ENCODE measurements around the gene POM121C.
A peak's percentile ranks its signal among the peaks of the same experiment; 100 is the strongest.
"Not testable (repeated sequence)": the region's sequence is repeated elsewhere in the genome, so short reads cannot be mapped to it uniquely, and the experiment has no call there.

POM121C gene

DNA sequence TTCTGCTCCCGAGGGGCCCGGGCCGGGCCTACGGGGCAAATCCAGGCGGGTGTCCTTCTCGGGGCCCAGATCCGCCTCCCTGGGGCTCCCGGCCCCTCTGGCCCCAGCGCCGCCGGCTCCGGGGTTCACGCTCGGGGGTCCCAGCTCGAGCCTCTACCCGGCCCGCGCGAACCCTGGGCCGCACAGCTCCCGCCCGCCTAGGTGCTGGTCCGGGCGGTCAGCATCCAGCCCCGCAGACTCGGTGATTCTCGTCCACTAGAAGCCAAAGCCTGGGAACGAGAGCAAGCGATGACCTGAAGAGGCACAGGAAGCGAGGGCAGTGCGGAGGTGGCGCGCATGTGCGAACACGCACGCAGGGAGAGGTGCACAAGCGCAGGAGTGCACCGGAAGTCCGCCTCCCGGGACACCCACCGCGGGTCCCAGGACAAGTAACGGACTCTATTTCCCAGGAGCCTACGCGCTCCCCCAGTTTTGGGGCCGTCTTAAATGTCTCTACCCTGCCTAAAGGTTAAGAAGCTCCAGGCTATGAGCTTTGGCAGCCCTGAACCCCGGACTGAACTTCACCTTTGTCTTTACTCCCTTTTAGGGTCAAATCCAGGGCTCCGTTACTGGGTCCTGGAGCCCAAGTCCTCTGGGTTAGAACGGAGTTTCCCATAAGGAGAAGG is at the start of gene POM121C:
Gene POM121C (minus strand): TSS at position 321 of the 665 bp plus-strand sequence. CDS start 44,803 bp downstream, outside the sequence.
- DNase-seq (ENCODE audit: low read depth) = peak; percentile 74

DNA sequence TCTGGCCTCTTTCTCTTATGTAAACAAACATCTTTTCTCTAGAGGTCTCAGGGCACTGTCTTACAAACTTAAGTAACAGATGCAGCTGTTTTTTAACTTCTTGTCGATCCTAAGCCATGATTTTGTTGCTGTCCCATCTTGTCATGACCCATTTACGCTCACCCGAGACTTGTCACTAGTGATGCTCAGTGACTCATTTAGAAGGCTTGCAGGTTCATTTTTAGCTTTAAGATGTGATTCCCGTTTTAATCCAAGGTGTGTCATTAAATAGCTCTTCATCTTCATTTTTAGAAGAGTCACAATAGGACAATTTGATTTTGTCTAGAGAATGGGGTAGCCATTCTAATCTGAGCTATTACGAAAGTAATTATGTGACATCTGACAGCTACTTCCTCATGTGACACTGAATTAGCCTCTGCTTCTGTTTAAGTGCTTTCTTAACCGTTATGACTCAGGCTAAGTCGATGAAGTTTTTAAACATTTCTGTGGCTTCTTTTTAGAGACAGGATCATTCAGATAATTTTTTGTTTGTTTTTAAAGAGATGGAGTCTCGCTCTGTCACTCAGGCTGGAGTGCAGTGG is 48.7 kb upstream of the POM121C start:
- DNase-seq (ENCODE audit: low read depth) = no peak

DNA sequence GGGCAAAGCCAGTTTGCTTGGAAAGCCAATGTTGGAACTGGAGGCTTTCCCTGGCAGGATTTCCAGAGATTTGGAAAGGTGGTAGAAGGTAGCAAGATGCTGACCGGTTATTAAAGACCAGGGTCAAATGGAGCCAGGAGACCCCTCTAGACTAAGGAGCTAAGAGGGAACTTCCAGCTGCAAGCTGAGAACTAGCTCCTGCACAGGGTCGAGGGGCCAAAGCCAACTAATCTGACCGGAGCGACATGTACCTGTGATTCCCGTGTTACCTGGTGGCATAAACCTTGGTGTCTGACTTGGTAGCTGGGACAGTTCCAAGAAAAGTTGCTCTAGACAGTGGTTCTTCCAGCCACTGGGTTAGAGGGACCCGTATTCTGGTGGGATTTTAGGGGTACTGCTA is 47.8 kb upstream of the POM121C start:
- no peak for DNase-seq (ENCODE audit: low read depth)

DNA sequence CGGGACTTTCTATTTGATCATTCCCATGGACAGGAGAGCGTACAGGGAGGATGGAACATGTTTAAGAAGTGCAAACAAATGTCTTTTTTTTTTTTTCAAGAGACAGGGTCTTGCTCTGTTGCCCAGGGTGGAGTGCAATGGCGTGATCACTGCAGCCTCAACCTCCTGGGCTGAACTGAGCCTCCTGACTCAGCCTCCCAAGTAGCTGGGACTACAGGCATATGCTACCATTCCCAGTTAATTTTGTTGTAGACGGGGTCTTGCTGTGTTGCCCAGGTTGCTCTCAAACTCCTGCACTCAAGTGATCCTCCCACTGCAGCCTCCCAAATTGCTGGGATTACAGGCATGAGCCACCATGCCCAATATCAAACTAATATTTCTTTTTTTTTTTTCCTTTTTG is 46.5 kb upstream of the POM121C start:
- no peak for DNase-seq (ENCODE audit: low read depth)

DNA sequence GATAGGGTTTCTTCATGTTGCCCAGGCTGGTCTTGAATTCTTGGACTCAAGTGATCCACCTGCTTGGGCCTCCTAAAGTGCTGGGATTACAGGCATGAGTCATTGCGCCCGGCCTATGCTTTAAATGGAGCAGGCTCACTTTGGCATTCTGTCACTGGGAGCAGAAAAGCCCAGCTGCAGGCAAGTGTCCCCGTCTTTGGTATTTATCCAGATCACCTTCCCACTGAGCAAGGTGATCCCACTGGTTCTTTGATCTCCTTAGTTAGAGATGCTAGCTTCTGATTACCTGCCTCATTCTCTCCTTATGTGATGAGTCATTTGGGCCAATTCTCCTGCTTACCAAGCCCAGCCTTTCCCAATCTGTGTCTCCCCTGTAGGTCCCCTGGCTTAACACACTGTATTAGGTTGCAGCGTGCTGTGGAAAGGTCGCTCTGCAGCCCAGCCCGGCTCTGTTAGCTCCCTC is 45.3 kb upstream of the POM121C start:
- DNase-seq (ENCODE audit: low read depth) = no peak

DNA sequence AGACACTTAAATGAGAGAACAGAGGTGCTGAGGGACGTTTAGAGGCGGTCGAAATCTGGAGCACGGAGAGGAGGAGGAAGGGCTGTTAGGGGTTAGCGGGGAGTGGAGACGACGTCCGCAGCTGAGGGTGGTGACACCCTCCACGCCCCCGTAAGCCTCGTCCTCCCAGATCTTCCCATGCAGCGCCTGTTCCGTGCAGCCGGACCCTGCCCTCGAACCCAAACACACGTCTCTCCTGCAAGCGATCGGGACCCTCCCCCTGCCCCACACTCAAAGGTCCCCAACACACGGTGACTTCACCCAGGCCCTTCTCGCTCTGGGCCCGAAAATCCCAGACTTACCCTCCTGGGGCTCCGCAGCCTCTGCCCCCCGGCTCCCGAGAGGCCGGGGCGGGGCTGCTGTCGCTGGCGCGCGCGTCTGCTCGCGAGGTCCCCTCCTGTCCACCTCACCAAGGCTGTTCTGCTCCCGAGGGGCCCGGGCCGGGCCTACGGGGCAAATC is 41.2 kb upstream of the POM121C start:
- DNase-seq (ENCODE audit: low read depth) = not testable (repeated sequence)

DNA sequence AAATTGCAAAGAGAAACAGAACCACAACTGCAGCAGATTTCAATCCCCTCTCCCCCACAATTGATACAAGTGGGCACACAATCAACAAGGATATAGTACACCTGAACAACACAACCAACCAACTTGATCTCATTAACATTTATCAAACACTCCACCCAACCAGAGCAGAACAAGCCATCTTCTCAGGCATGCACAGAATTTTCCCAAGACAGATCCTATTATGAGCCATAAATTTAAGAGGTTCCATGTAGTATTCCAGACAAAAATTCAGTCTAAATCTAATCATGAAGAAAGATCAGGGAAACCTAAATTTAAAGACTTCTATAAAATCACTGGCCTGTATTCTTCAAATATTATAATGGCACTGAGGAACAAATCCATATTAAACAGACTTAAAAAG is 35.6 kb upstream of the POM121C start:
- DNase-seq (ENCODE audit: low read depth) = not testable (repeated sequence)

DNA sequence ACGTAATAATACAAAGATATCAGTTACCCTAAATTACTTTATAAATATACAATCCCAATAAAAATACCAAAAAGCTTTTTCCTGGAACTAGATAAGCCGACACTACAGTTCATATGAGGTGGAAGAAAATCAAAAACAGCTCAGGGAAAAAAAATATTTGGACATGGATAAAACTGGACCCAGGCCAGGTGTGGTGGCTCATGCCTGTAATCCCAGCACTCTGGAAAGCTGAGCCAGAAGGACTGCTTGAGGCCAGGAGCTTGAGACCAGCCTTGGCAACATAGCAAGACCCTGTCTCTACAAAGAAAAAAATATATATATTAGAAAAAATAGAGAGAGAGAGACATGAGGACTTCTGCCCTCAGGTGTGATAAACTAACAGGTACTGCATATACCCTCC is 32.7 kb upstream of the POM121C start:
- DNase-seq (ENCODE audit: low read depth) = not testable (repeated sequence)

DNA sequence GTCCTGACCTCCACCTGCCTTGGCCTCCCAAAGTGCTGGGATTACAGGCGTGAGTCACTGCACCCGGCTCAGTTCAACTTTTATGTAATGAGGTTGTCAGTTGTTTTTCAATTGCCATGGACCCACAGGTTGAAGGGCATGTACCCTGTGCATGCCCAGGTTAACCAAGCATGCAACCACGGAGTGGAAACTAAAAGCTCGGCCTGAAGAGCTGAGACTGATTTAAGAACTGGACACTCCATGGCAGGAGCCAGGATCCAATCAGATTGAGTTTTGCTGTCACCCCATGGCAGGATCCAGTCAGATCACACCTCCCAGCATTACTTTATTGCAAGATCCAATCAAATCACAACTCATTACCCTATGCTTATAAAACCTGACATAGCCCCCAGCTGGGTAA is 22.9 kb upstream of the POM121C start:
- DNase-seq (ENCODE audit: low read depth) = not testable (repeated sequence)

DNA sequence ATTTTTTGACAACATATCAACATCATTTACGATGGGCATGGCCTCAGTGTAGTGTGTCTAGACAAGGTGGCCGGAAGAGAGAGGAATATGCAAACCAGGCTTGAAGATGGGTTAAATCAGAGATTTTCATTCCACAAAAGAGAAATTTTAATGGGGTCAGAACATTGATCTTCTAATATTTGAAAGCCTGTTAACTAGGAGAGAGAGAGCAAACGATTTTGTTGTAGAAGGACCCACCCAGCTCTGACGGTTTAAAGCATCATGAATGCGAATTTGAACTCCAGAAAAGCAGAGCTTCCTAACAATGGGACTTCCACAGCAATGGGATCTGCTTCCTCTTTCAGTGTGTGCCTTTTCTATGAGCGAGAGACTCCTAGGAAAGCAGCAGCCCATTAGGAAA is 5.9 kb upstream of the POM121C start, which contains the start of gene SPDYE5:
Gene SPDYE5 (plus strand): TSS at position 301 of the 400 bp plus-strand sequence. CDS start 1,728 bp downstream, outside the sequence.
- not testable (repeated sequence) for DNase-seq (ENCODE audit: low read depth)

DNA sequence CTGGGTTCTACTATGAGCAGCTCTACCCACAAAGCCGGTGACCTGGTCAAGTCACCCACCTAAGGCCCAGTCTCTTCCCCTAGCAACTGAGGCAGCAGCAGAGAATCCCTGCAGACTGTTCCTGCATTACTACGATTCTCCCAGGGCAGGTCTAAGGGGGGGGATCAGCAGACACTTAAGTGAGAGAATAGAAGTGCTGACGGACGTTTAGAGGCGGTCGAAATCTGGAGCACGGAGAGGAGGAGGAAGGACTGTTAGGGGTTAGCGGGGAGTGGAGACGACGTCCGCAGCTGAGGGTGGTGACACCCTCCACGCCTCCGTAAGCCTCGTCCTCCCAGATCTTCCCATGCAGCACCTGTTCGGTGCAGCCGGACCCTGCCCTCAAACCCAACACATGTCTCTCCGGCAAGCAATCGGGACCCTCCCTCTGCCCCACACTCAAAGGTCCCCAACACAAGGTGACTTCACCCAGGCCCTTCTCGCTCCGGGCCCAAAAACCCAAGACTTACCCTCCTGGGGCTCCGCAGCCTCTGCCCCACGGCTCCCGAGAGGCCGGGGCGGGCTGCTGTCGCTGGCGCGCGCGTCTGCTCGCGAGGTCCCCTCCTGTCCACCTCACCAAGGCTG is 632 bp downstream of the POM121C start:
- not testable (repeated sequence) for DNase-seq (ENCODE audit: low read depth)

DNA sequence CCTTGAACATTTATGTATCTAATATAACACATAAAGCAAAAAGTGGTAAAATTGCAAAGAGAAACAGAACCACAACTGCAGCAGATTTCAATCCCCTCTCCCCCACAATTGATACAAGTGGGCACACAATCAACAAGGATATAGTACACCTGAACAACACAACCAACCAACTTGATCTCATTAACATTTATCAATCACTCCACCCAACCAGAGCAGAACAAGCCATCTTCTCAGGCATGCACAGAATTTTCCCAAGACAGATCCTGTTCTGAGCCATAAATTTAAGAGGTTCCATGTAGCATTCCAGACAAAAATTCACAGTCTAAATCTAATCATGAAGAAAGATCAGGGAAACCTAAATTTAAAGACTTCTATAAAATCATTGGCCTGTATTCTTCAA is 5.8 kb downstream of the POM121C start:
- not testable (repeated sequence) for DNase-seq (ENCODE audit: low read depth)

DNA sequence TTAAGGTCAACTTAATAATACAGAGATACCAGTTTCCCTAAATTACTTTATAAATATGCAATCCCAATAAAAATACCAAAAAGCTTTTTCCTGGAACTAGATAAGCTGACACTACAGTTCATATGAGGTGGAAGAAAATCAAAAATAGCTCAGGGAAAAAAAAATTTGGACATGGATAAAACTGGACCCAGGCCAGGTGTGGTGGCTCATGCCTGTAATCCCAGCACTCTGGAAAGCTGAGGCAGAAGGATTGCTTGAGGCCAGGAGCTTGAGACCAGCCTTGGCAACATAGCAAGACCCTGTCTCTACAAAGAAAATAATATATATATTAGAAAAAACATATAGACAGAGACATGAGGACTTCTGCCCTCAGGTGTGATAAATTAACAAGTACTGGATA is 8.6 kb downstream of the POM121C start:
- not testable (repeated sequence) for DNase-seq (ENCODE audit: low read depth)

DNA sequence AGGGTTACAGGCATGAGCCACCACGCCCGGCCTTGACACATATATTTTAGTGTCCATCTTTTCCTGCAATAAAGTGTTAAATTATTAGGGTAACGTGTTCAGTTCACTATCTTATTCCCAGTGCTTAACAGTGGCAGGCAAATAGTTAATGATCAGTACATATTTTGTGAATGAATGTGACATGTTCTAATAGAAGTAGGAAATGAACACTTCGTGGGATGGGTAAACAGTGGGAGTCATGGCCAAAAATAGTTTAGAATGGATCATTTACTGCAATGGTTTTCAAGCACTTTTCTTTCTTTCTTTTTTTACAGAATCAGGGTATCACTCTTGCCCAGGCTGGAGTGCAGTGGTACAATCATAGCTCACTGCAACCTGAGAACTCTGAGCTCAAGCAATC is 15.9 kb downstream of the POM121C start:
- not testable (repeated sequence) for DNase-seq (ENCODE audit: low read depth)

DNA sequence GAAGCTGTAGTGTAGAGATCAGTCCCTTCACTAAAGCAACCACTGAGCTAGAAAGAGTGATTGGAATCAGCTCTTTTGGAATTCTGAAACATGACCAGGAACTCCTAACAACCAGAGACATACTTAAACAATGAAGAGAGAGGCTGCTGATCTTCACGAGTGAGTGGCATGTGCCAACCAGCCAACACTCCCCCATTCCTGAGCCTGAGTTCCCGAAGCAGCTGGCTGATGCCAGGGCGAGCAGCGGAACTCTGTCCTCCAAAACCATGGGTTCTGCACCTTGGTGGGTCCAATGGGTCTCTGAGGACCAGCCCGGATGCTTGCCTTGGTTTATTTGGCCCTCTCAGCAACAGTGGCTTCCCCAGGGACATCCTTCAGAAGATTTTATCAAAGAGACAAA is 25.6 kb downstream of the POM121C start:
- DNase-seq (ENCODE audit: low read depth) = not testable (repeated sequence)

DNA sequence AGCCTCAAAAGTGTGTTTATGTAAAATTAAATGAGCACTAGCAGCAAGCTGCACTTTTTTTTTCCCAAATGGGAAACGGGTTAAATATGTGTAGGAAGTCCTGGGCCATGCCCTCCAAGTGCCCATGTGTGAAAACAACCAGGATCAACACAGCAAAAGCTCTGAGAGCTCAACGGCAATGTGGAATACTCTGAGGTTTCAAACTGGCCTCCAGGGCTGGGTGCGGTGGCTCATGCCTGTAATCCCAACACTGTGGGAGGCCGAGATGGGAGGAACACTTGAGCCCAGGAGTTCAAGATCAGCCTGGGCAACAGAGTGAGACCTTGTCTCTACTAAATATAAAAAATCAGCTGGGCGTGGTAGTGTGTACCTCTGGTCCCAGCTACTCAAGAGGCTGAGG is 28.1 kb downstream of the POM121C start:
- DNase-seq (ENCODE audit: low read depth) = not testable (repeated sequence)

DNA sequence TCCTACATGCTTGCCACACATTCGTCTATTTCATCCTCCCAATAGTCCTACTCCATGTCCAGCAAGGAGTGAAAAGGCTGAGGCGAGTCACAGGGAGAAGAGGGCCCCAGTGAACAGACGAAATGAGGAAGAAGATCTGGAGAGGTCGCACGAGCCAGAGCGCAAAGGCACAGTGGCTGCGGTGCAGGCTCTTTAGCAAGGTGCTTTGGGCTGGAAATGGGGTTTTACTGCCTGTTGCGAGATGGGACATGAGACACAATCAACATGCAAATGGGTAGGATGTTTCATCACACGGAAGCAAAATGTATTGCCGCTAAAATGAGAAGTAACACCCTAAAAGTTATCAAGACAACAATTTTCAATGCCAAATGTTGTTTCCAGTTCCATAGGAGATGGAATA is 29.7 kb downstream of the POM121C start:
- not testable (repeated sequence) for DNase-seq (ENCODE audit: low read depth)

DNA sequence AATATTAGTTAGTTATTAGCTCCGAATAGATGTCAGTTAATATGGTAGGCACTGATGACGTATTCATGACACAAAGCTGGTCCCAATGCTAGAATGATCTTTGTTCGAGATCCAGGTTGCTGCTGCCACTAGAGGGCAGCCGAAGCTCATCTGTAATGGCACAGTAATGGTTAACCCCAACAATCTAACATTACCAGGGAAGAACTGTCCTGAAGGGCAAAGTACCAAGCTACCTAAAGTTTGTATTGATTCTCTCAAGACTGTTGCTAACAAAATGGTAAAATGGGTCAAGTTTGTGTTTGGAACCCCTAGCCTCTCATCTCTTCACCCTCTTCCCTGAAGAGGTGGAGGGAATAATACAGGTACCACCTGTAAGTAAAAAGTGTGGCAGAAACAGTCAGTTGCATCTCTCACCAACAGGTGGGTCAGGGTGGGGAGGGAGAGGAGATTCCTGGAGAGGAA is 33.6 kb downstream of the POM121C start:
- not testable (repeated sequence) for DNase-seq (ENCODE audit: low read depth)

DNA sequence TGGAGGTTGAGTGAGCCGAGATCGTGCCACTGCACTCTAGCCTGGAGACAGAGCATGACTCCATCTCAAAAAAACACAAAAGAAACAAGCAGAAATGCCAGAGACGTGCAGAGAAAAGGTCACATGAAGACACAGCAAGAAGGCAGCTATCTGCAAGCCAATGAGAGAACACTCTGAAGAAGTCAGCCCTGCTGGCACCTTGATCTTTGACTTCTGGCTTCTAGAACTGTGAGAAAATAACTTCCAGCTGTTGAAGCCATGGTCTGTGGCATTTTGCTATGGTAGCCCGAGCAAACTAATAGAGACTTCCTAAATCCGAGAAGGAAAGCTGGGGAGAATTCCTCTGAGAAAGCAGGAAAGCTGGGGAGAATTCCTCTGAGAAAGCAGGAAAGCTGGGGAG is 36.2 kb downstream of the POM121C start:
- not testable (repeated sequence) for DNase-seq (ENCODE audit: low read depth)

DNA sequence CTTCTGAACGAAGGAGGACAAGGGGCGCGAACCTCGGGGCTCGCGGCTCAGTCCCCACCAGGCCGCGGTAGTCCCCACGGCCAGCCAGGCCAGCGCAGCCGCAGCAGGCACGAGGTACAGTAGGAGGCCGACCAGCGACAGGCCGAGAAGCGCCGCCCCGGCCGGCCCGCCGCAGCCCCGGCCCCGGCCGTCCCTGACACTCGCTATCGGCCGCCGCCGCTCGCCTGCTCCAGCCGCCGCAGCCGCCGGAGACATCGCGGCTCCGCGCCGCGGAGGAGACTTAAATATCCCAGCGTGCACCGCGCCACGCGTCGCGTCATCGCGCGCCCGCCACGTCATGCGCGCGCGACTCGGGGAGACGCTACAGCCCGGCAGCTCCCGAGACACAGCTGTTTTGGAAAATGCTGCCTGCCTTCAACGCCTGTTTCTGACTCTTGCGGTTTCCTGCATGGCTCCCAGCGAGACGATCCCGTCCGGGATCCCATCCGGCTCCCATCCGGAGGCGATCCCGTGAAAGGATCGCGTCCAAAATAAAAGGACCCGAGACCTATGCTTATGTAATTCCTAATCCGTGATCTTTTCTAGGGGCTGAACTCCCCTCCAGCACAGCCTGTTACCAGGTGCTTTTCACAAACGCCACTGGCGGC is 43.5 kb downstream of the POM121C start:
- DNase-seq (ENCODE audit: low read depth) = not testable (repeated sequence)

DNA sequence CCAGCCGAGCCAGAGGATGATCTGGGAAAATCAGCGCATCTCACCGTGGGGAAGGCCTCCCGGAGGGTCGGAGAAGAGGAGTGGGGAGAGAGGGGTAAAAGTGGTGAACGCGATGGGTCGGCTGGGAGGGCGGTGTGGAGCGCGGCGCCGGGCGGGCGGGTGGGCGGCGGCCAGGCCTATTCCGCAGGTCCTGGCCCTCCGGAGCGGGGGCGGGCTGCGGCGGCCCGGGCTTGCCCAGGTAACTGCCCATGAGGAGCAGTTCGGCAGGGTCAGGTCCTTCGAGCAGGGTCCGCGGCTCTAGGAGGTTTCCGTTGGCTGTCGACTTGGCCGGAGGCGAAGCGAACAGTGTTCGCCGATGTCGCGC is 44.0 kb downstream of the POM121C start:
- not testable (repeated sequence) for DNase-seq (ENCODE audit: low read depth)

DNA sequence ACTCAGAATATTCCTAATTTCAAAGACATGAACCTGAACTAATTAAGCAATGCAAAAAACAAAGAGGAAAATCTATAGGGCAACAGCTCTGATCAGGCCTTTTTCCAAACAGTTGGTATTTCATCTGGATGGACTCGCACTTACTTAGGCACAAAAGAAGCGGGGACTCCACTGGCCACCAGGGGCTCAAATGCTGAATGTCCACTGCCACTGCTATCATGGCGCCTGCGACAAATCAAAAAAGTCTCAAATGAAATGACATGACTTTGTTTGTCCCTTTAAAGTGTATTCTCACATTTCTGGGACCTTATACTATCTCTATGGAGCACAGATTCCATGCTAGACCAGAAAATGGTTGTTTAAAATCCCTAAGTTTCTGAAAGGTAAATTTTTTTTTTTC is 47.1 kb downstream of the POM121C start:
- not testable (repeated sequence) for DNase-seq (ENCODE audit: low read depth)

Data from stimulated activated CD8-positive, alpha-beta memory T cell treated with anti-CD3 and anti-CD28 coated beads, Interleukin-12 subunit alpha, Interleukin-12 subunit beta, amount 100 ng/mL, for 1 hour (primary cell).